ENCODE measurements around the gene AZGP1. TPM values are rescaled to one million over a fixed set of nuclear protein-coding genes. Genes with fewer than 3 reads are reported as not detected.
"Not testable (repeated sequence)": the region's sequence is repeated elsewhere in the genome, so short reads cannot be mapped to it uniquely, and the experiment has no call there.

Gene AZGP1
- total and polyA plus RNA-seq, 3 experiments from 2014 or later: not detected

GRCh38 chr7:100016215-100016901 lies 40.5 kb upstream of the AZGP1 start:
- Histone ChIP-seq H3K4me3 (ENCODE audit: low read length) (peak overlapping the region; percentile 81), H3K36me3 (ENCODE audit: insufficient read depth, low read length) (no peaks in the 10 kb centered on the region), H3K27ac (ENCODE audit: low read depth, low read length) (peak overlapping the region; percentile 88), H3K27me3 (ENCODE audit: insufficient read depth, low read length, poor library complexity, severe bottlenecking) (no peaks in the 10 kb centered on the region), H3K4me1 (ENCODE audit: insufficient read depth, low read length) (peaks cover 19% of the 10 kb centered on the region), H3K9me3 (ENCODE audit: low read length) (no peaks in the 10 kb centered on the region)
- peaks cover 0 to 30% (median 0%) of the 10 kb centered on the region in 3 donors for H3K36me3 Mint-ChIP-seq
- no peak for DNase-seq
- POLR2A ChIA-PET: interaction anchor here (1.8 to 2.2 kb wide), 3 partner anchors 19 to 110 kb away, joined by 5 to 9 read pairs (median 8); partner anchors contain the start of genes MBLAC1 and TRIM4
- H3K4me3 Mint-ChIP-seq: peak overlapping the region; percentile 94 to 98 (median 96)
- CTCF ChIA-PET: interaction anchor here (0.8 to 2.0 kb wide), 5 partner anchors 19 to 115 kb away, joined by 3 to 8 read pairs (median 3); no protein-coding TSS in a partner anchor
- peaks cover 28 to 59% (median 59%) of the 10 kb centered on the region in 3 donors for H3K4me1 Mint-ChIP-seq
- H3K27me3 Mint-ChIP-seq: peaks cover 0 to 2% of the 10 kb centered on the region in 2 donors
- H3K27ac Mint-ChIP-seq: peak overlapping the region; percentile 93 to 99 (median 98)
- no peaks in the 10 kb centered on the region for H3K9me3 Mint-ChIP-seq

GRCh38 chr7:100015232-100016214 lies 39.7 kb upstream of the AZGP1 start, which contains the start of gene ZKSCAN1:
ZKSCAN1 (plus strand) TSS chr7:100015596; CDS start chr7:100023507, 7,911 bp downstream.
- H3K27ac Mint-ChIP-seq: peak within 1 kb of the TSS; percentile 93 to 99 (median 98)
- no peaks in the 10 kb centered on the region for H3K9me3 Mint-ChIP-seq

GRCh38 chr7:100013328-100013676 lies 37.5 kb upstream of the AZGP1 start:
- no peak overlapping the region for H3K27ac ChIP-seq (ENCODE audit: low read depth, low read length)
- peaks cover 0 to 15% (median 0%) of the 10 kb centered on the region in 3 donors for H3K36me3 Mint-ChIP-seq
- POLR2A ChIA-PET: interaction anchor here (0.9 kb wide), 1 partner anchor 36 kb away, joined by 3 read pairs; the partner anchor contains the start of gene ZSCAN21
- no peak overlapping the region for H3K4me3 ChIP-seq (ENCODE audit: low read length)
- peaks cover 19% of the 10 kb centered on the region for H3K4me1 ChIP-seq (ENCODE audit: insufficient read depth, low read length)
- peak overlapping the region in 1 of 8 donors; percentile 73 for H3K27ac Mint-ChIP-seq
- peak overlapping the region in 2 of 7 donors; percentile 54 to 65 for H3K4me3 Mint-ChIP-seq
- H3K9me3 ChIP-seq (ENCODE audit: low read length): no peaks in the 10 kb centered on the region
- H3K27me3 Mint-ChIP-seq: peaks cover 4% of the 10 kb centered on the region in 2 donors
- H3K9me3 Mint-ChIP-seq: no peaks in the 10 kb centered on the region
- H3K36me3 ChIP-seq (ENCODE audit: insufficient read depth, low read length): no peaks in the 10 kb centered on the region
- no peaks in the 10 kb centered on the region for H3K27me3 ChIP-seq (ENCODE audit: insufficient read depth, low read length, poor library complexity, severe bottlenecking)
- peaks cover 22 to 33% (median 32%) of the 10 kb centered on the region in 3 donors for H3K4me1 Mint-ChIP-seq
- DNase-seq: no peak
- CTCF ChIA-PET: no interaction called here

More at GRCh38 chr7:100015232-100016214, 39.7 kb upstream of the AZGP1 start, which contains the start of gene ZKSCAN1:
- H3K36me3 ChIP-seq (ENCODE audit: insufficient read depth, low read length): no peaks in the 10 kb centered on the region
- no peaks in the 10 kb centered on the region for H3K27me3 ChIP-seq (ENCODE audit: insufficient read depth, low read length, poor library complexity, severe bottlenecking)
- peak; percentile 78 to 90 (median 81) for DNase-seq
- peaks cover 28 to 54% (median 53%) of the 10 kb centered on the region in 3 donors for H3K4me1 Mint-ChIP-seq
- H3K9me3 ChIP-seq (ENCODE audit: low read length): no peaks in the 10 kb centered on the region
- H3K27me3 Mint-ChIP-seq: peaks cover 0 to 4% of the 10 kb centered on the region in 2 donors
- ChIA-PET POLR2A (interaction anchor here (0.5 to 2.2 kb wide), 6 partner anchors 15 to 259 kb away, joined by 3 to 9 read pairs (median 5); partner anchors contain the start of genes AP4M1, MCM7 and TRIM4), CTCF (interaction anchor here (0.8 to 2.0 kb wide), 5 partner anchors 11 to 116 kb away, joined by 3 to 8 read pairs (median 3); partner anchors contain the start of gene TRIM4)
- peaks cover 19% of the 10 kb centered on the region for H3K4me1 ChIP-seq (ENCODE audit: insufficient read depth, low read length)
- H3K4me3 ChIP-seq (ENCODE audit: low read length): peak within 1 kb of the TSS; percentile 81
- peak within 1 kb of the TSS; percentile 94 to 98 (median 96) for H3K4me3 Mint-ChIP-seq
- H3K36me3 Mint-ChIP-seq: peaks cover 0 to 28% (median 0%) of the 10 kb centered on the region in 3 donors
- peak within 1 kb of the TSS; percentile 88 for H3K27ac ChIP-seq (ENCODE audit: low read depth, low read length)

- H3K36me3 Mint-ChIP-seq: peaks cover 0 to 12% (median 0%) of the 10 kb centered on the region in 3 donors
- CTCF ChIA-PET; DNase-seq; H3K9me3 ChIP-seq (ENCODE audit: low read length); H3K9me3 Mint-ChIP-seq; H3K4me3 ChIP-seq (ENCODE audit: low read length); H3K27ac ChIP-seq (ENCODE audit: low read depth, low read length); H3K27me3 ChIP-seq (ENCODE audit: insufficient read depth, low read length, poor library complexity, severe bottlenecking); H3K36me3 ChIP-seq (ENCODE audit: insufficient read depth, low read length); H3K27me3 Mint-ChIP-seq: not testable (repeated sequence)
- H3K4me1 Mint-ChIP-seq: peaks cover 19 to 26% (median 25%) of the 10 kb centered on the region in 3 donors
- peaks cover 19% of the 10 kb centered on the region for H3K4me1 ChIP-seq (ENCODE audit: insufficient read depth, low read length)
- peak overlapping the region in 2 of 7 donors; percentile 54 to 65 for H3K4me3 Mint-ChIP-seq
- POLR2A ChIA-PET: interaction anchor here (0.9 to 1.0 kb wide), 2 partner anchors 13 to 37 kb away, joined by 3 read pairs; partner anchors contain the start of gene ZSCAN21
- peak overlapping the region in 1 of 8 donors; percentile 65 for H3K27ac Mint-ChIP-seq
Observed at GRCh38 chr7:100012385-100013327, 36.8 kb upstream of the AZGP1 start.

- H3K4me1 ChIP-seq (ENCODE audit: insufficient read depth, low read length): peaks cover 13% of the 10 kb centered on the region
- H3K27me3 ChIP-seq (ENCODE audit: insufficient read depth, low read length, poor library complexity, severe bottlenecking): no peaks in the 10 kb centered on the region
- Mint-ChIP-seq H3K36me3 (peaks cover 0 to 8% (median 0%) of the 10 kb centered on the region in 3 donors), H3K27me3 (peaks cover 6 to 12% of the 10 kb centered on the region in 2 donors), H3K27ac (peak overlapping the region in 1 of 8 donors; percentile 1), H3K4me3 (peak overlapping the region in 1 of 7 donors; percentile 31), H3K9me3 (no peaks in the 10 kb centered on the region), H3K4me1 (peaks cover 11 to 17% (median 16%) of the 10 kb centered on the region in 3 donors)
- ChIA-PET POLR2A (interaction anchor here (1.0 kb wide), 1 partner anchor 12 kb away, joined by 3 read pairs; no protein-coding TSS in a partner anchor), CTCF (no interaction called here)
- H3K27ac ChIP-seq (ENCODE audit: low read depth, low read length): no peak overlapping the region
- H3K4me3 ChIP-seq (ENCODE audit: low read length): no peak overlapping the region
- no peaks in the 10 kb centered on the region for H3K9me3 ChIP-seq (ENCODE audit: low read length)
- no peaks in the 10 kb centered on the region for H3K36me3 ChIP-seq (ENCODE audit: insufficient read depth, low read length)
- no peak for DNase-seq
Observed at GRCh38 chr7:100011516-100011915, 35.7 kb upstream of the AZGP1 start.

- Histone ChIP-seq H3K27ac (ENCODE audit: low read depth, low read length) (no peak overlapping the region), H3K36me3 (ENCODE audit: insufficient read depth, low read length) (no peaks in the 10 kb centered on the region), H3K4me3 (ENCODE audit: low read length) (no peak overlapping the region), H3K27me3 (ENCODE audit: insufficient read depth, low read length, poor library complexity, severe bottlenecking) (no peaks in the 10 kb centered on the region), H3K4me1 (ENCODE audit: insufficient read depth, low read length) (peaks cover 8% of the 10 kb centered on the region), H3K9me3 (ENCODE audit: low read length) (no peaks in the 10 kb centered on the region)
- Mint-ChIP-seq H3K4me1 (peaks cover 5 to 11% (median 10%) of the 10 kb centered on the region in 3 donors), H3K4me3 (no peak overlapping the region), H3K27ac (no peak overlapping the region), H3K9me3 (no peaks in the 10 kb centered on the region), H3K36me3 (peaks cover 0 to 2% (median under 1%) of the 10 kb centered on the region in 3 donors), H3K27me3 (peaks cover 6 to 12% of the 10 kb centered on the region in 2 donors)
- DNase-seq: no peak
- ChIA-PET CTCF (no interaction called here), POLR2A (no interaction called here)
Observed at GRCh38 chr7:100010901-100011300, 35.1 kb upstream of the AZGP1 start.

- H3K4me3 Mint-ChIP-seq; H3K36me3 Mint-ChIP-seq; H3K27ac Mint-ChIP-seq; H3K4me1 Mint-ChIP-seq; H3K4me1 ChIP-seq (ENCODE audit: insufficient read depth, low read length); H3K36me3 ChIP-seq (ENCODE audit: insufficient read depth, low read length); H3K9me3 ChIP-seq (ENCODE audit: low read length); CTCF ChIA-PET; H3K9me3 Mint-ChIP-seq; DNase-seq; POLR2A ChIA-PET; H3K4me3 ChIP-seq (ENCODE audit: low read length); H3K27ac ChIP-seq (ENCODE audit: low read depth, low read length); H3K27me3 ChIP-seq (ENCODE audit: insufficient read depth, low read length, poor library complexity, severe bottlenecking): not testable (repeated sequence)
- H3K27me3 Mint-ChIP-seq: peaks cover 6 to 12% of the 10 kb centered on the region in 2 donors
Observed at GRCh38 chr7:100009952-100010351, 34.1 kb upstream of the AZGP1 start.
